HepG2 (cell line): ENCODE data around the gene ZCCHC10.

ENCODE experiments used
- NR2F6 ChIP-seq, 2 experiments: IDR thresholded peaks; 2 replicates each; pipeline ENCODE4 v1.6.1; 2016; ENCODE audit warnings: antibody characterized with exemption in 1 of 2, mild to moderate bottlenecking in 1 of 2
- POLR2A ChIP-seq, 2 experiments: IDR thresholded peaks; 2 replicates each; pipeline ENCODE4 v1.6.1; 2011; ENCODE audit warnings: low read depth in 2 of 2, low read length in 2 of 2, mild to moderate bottlenecking in 1 of 2, moderate library complexity in 1 of 2; ENCODE audit not compliant: insufficient read depth in 1 of 2
- SIN3A ChIP-seq: IDR thresholded peaks from 2 replicates; pipeline ENCODE4 v1.6.1; 2011; ENCODE audit warnings: low read depth, mild to moderate bottlenecking, control low read depth, low read length, borderline replicate concordance
- SUZ12 ChIP-seq: fragments of 150-350 bp; IDR thresholded peaks from 2 replicates; pipeline ENCODE4 v1.6.1; 2014; ENCODE audit warnings: low read depth, low read length
- TRIM24 ChIP-seq: sonication (generic); formaldehyde crosslinking; IDR thresholded peaks from 2 replicates; pipeline ENCODE4 v1.8.0; 2022; ENCODE audit warnings: mild to moderate bottlenecking, missing genetic modification reagents
- ZNF766 ChIP-seq: sonication (generic); formaldehyde crosslinking; IDR thresholded peaks from 2 replicates; pipeline ENCODE4 v1.5.0; 2020; ENCODE audit warnings: missing genetic modification reagents, borderline replicate concordance
- TF ChIP-seq, protein P1 (sequence below): sonication (generic); formaldehyde crosslinking; IDR thresholded peaks from 2 replicates; pipeline ENCODE4 v1.5.0; 2020; ENCODE audit warnings: mild to moderate bottlenecking, missing genetic modification reagents, moderate library complexity

GRCh38 chr5:132947671-132948070 is 78.7 kb downstream of the ZCCHC10 start:
- TF ChIP-seq SIN3A (no peak), POLR2A (IDR thresholded peaks at IDR 0.05; ENCODE audit: insufficient read depth in 1 of 2, low read depth in 2 of 2, low read length in 2 of 2) (no peak), SUZ12 (no peak), NR2F6 (IDR thresholded peaks at IDR 0.05) (no peak), NR2F6 (CRISPR knock-in tag; IDR thresholded peaks at IDR 0.05) (no peak), TRIM24 (CRISPR knock-in tag) (no peak), ZNF766 (CRISPR knock-in tag) (no peak)
- TF ChIP-seq, protein P1, sequence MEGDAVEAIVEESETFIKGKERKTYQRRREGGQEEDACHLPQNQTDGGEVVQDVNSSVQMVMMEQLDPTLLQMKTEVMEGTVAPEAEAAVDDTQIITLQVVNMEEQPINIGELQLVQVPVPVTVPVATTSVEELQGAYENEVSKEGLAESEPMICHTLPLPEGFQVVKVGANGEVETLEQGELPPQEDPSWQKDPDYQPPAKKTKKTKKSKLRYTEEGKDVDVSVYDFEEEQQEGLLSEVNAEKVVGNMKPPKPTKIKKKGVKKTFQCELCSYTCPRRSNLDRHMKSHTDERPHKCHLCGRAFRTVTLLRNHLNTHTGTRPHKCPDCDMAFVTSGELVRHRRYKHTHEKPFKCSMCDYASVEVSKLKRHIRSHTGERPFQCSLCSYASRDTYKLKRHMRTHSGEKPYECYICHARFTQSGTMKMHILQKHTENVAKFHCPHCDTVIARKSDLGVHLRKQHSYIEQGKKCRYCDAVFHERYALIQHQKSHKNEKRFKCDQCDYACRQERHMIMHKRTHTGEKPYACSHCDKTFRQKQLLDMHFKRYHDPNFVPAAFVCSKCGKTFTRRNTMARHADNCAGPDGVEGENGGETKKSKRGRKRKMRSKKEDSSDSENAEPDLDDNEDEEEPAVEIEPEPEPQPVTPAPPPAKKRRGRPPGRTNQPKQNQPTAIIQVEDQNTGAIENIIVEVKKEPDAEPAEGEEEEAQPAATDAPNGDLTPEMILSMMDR (CRISPR knock-in tag), result no peak
